HG02610 (cell line): ENCODE measurements around the gene TRNAU1AP.
"Not testable (repeated sequence)": the region's sequence is repeated elsewhere in the genome, so short reads cannot be mapped to it uniquely, and the experiment has no call there.

Experiments used
- ATAC-seq: cut with Tn5 transposase; IDR thresholded peaks from one replicate; pipeline ENCODE4 v1.9.1; 2021; ENCODE audit warnings: mild to moderate bottlenecking, moderate library complexity; ENCODE audit not compliant: unreplicated experiment

Gene TRNAU1AP

GRCh38 chr1:28552758-28553663, at the start of gene TRNAU1AP:
TSS of gene TRNAU1AP (plus strand) at chr1:28553085. CDS start at chr1:28553111, 26 bp downstream.
- peak; percentile 93 for ATAC-seq

- ATAC-seq: no peak
Observed at GRCh38 chr1:28503117-28503516, 49.8 kb upstream of the TRNAU1AP start.

GRCh38 chr1:28505406-28506187, 47.3 kb upstream of the TRNAU1AP start, which contains the start of gene RCC1:
TSS of gene RCC1 (plus strand) at chr1:28506043. CDS start at chr1:28529867, 23,824 bp downstream.
- ATAC-seq: peak; percentile 65

GRCh38 chr1:28506907-28507246, 46.0 kb upstream of the TRNAU1AP start:
- ATAC-seq: no peak

- ATAC-seq: no peak
Observed at GRCh38 chr1:28507247-28507645, 45.6 kb upstream of the TRNAU1AP start.

GRCh38 chr1:28507646-28508434, 45.0 kb upstream of the TRNAU1AP start:
- ATAC-seq: no peak

GRCh38 chr1:28508435-28508754, 44.5 kb upstream of the TRNAU1AP start:
- ATAC-seq: no peak

- no peak for ATAC-seq
Observed at GRCh38 chr1:28509705-28510272, 43.1 kb upstream of the TRNAU1AP start.

GRCh38 chr1:28510273-28510969, 42.5 kb upstream of the TRNAU1AP start:
- no peak for ATAC-seq

GRCh38 chr1:28510970-28511440, 41.9 kb upstream of the TRNAU1AP start:
- no peak for ATAC-seq

GRCh38 chr1:28512058-28512611, 40.8 kb upstream of the TRNAU1AP start:
- ATAC-seq: no peak

- ATAC-seq: not testable (repeated sequence)
Observed at GRCh38 chr1:28514445-28514933, 38.4 kb upstream of the TRNAU1AP start.

GRCh38 chr1:28516518-28516956, 36.3 kb upstream of the TRNAU1AP start:
- ATAC-seq: no peak

- no peak for ATAC-seq
Observed at GRCh38 chr1:28517649-28517999, 35.3 kb upstream of the TRNAU1AP start.

GRCh38 chr1:28518000-28518744, 34.7 kb upstream of the TRNAU1AP start:
- peak; percentile 79 for ATAC-seq

GRCh38 chr1:28518745-28519341, 34.0 kb upstream of the TRNAU1AP start:
- no peak for ATAC-seq

GRCh38 chr1:28519946-28520725, 32.7 kb upstream of the TRNAU1AP start:
- ATAC-seq: no peak

- ATAC-seq: not testable (repeated sequence)
Observed at GRCh38 chr1:28520796-28521195, 32.1 kb upstream of the TRNAU1AP start.
